IMR-90 (cell line): ENCODE results near the gene SLC2A11. TPM values are rescaled to one million over a fixed set of nuclear protein-coding genes. Genes with fewer than 3 reads are reported as not detected.

Experiments
- ATAC-seq: fragments of 200-7000 bp; cut with Tn5 transposase; 2 replicates; pipeline ENCODE4 v1.9.1; 2020; ENCODE audit warnings: low read depth, mild to moderate bottlenecking, moderate library complexity
- BruUV-seq: library from RNA; stranded (reverse); fragments of 400-500 nt; replicated peaks from 2 replicates; lab custom pipeline; 2021; lab: Mats Ljungman, UMichigan
- CTCF ChIA-PET: fragments of 300-600 bp; formaldehyde crosslinking; extraction: SDS; loops from one replicate; lab custom pipeline; 2021; ENCODE audit warnings: antibody characterized with exemption; lab: Yijun Ruan, JAX
- POLR2A ChIA-PET: fragments of 300-600 bp; sonication (Branson Sonifier 250); formaldehyde crosslinking; loops from one replicate; lab custom pipeline; 2022; ENCODE audit warnings: antibody characterized with exemption; ENCODE audit not compliant: unreplicated experiment; lab: Charles Lee
- DNase-seq: peaks from one replicate; pipeline ENCODE4 v3.0.0; 2013
- H2AFZ ChIP-seq: replicated peaks from 2 replicates; pipeline ENCODE3; 2013; ENCODE audit warnings: low read length, mild to moderate bottlenecking; ENCODE audit not compliant: poor library complexity
- H2AK5ac ChIP-seq: 2 replicates; pipeline ENCODE4 v1.6.1; 2013; ENCODE audit warnings: low read depth, low read length, inconsistent platforms
- H2AK9ac ChIP-seq: replicated peaks from 2 replicates; pipeline ENCODE3; 2013; ENCODE audit warnings: mild to moderate bottlenecking, low read depth, low read length, moderate library complexity; ENCODE audit not compliant: poor library complexity
- H2BK120ac ChIP-seq: 2 replicates; pipeline ENCODE4 v1.6.1; 2013; ENCODE audit warnings: low read depth, low read length, inconsistent platforms
- H2BK15ac ChIP-seq: 3 replicates; pipeline ENCODE4 v1.6.1; 2013; ENCODE audit warnings: low read depth, low read length, inconsistent platforms
- H2BK20ac ChIP-seq: 2 replicates; pipeline ENCODE4 v1.6.1; 2013; ENCODE audit warnings: low read depth, mild to moderate bottlenecking, inconsistent platforms, low read length, moderate library complexity
- H2BK5ac ChIP-seq: 2 replicates; pipeline ENCODE4 v1.6.1; 2013; ENCODE audit warnings: mild to moderate bottlenecking, low read depth, low read length, inconsistent platforms; ENCODE audit not compliant: poor library complexity, severe bottlenecking
- H3K14ac ChIP-seq: replicated peaks from 2 replicates; pipeline ENCODE4 v1.6.1; 2013; ENCODE audit warnings: low read depth, low read length, inconsistent platforms
- H3K18ac ChIP-seq: 2 replicates; pipeline ENCODE4 v1.6.1; 2013; ENCODE audit warnings: low read depth, low read length, control low read depth
- H3K23ac ChIP-seq: 2 replicates; pipeline ENCODE4 v1.6.1; 2013; ENCODE audit warnings: low read depth, low read length, inconsistent platforms
- H3K27ac ChIP-seq: 2 replicates; pipeline ENCODE4 v1.5.1; 2013; ENCODE audit warnings: mild to moderate bottlenecking, control low read depth, low read length; ENCODE audit not compliant: insufficient read depth
- H3K27me3 ChIP-seq: 2 replicates; pipeline ENCODE4 v1.6.1; 2013; ENCODE audit warnings: low read length; ENCODE audit not compliant: control insufficient read depth, insufficient read depth
- H3K36me3 ChIP-seq: 2 replicates; pipeline ENCODE4 v1.6.1; 2013; ENCODE audit warnings: low read length, mixed read lengths; ENCODE audit not compliant: control insufficient read depth, insufficient read depth
- H3K4ac ChIP-seq: 2 replicates; pipeline ENCODE4 v1.6.1; 2013; ENCODE audit warnings: low read depth, low read length, inconsistent platforms
- H3K4me1 ChIP-seq: 2 replicates; pipeline ENCODE4 v1.6.1; 2013; ENCODE audit warnings: low read length, mixed read lengths; ENCODE audit not compliant: control insufficient read depth, insufficient read depth
- H3K4me2 ChIP-seq: 2 replicates; pipeline ENCODE4 v1.6.1; 2013; ENCODE audit warnings: low read depth, mild to moderate bottlenecking, control low read depth, low read length, moderate library complexity
- H3K4me3 ChIP-seq: 2 replicates; pipeline ENCODE4 v1.5.1; 2013; ENCODE audit warnings: low read depth, mild to moderate bottlenecking, control low read depth, low read length, moderate library complexity; ENCODE audit not compliant: insufficient read depth
- H3K56ac ChIP-seq: 2 replicates; pipeline ENCODE4 v1.6.1; 2013; ENCODE audit warnings: low read length, inconsistent platforms; ENCODE audit not compliant: insufficient read depth; ENCODE audit errors: extremely low read depth
- H3K79me1 ChIP-seq, 2 experiments: 2 replicates each; pipeline ENCODE4 v1.6.1; 2013; ENCODE audit warnings: low read length in 2 of 2, inconsistent platforms in 1 of 2, low read depth in 1 of 2
- H3K9ac ChIP-seq: 2 replicates; pipeline ENCODE4 v1.6.1; 2013; ENCODE audit warnings: low read depth, low read length, control low read depth
- H3K9me1 ChIP-seq: 2 replicates; pipeline ENCODE4 v1.6.1; 2013; ENCODE audit warnings: low read length, inconsistent platforms; ENCODE audit not compliant: insufficient read depth
- H3K9me3 ChIP-seq: 2 replicates; pipeline ENCODE4 v1.6.1; 2013; ENCODE audit warnings: low read length; ENCODE audit not compliant: control insufficient read depth, insufficient read depth
- H4K20me1 ChIP-seq: 2 replicates; pipeline ENCODE4 v1.6.1; 2013; ENCODE audit warnings: low read length, inconsistent platforms; ENCODE audit not compliant: insufficient read depth
- H4K5ac ChIP-seq: 2 replicates; pipeline ENCODE4 v1.6.1; 2013; ENCODE audit warnings: mild to moderate bottlenecking, low read depth, low read length, control low read depth
- H4K8ac ChIP-seq, 2 experiments: 2 replicates each; pipeline ENCODE4 v1.6.1; 2013; ENCODE audit warnings: low read depth in 2 of 2, low read length in 2 of 2, control low read depth in 1 of 2, inconsistent platforms in 1 of 2
- H4K91ac ChIP-seq: 2 replicates; pipeline ENCODE4 v1.6.1; 2013; ENCODE audit warnings: low read depth, low read length, inconsistent platforms; ENCODE audit not compliant: insufficient read depth
- CEBPB ChIP-seq: IDR thresholded peaks from 2 replicates; pipeline ENCODE4 v1.6.1; 2012; ENCODE audit warnings: low read depth, low read length, improper control_type of control experiment
- MAZ ChIP-seq: IDR thresholded peaks from 2 replicates; pipeline ENCODE4 v1.6.1; 2012; ENCODE audit warnings: low read depth, mild to moderate bottlenecking, low read length, improper control_type of control experiment, moderate library complexity, borderline replicate concordance
- NFE2L2 ChIP-seq: fragments of 150-350 bp; IDR thresholded peaks from 2 replicates; pipeline ENCODE4 v1.6.1; 2016; ENCODE audit warnings: low read depth, mild to moderate bottlenecking, low read length
- POLR2A ChIP-seq: IDR thresholded peaks from 2 replicates; pipeline ENCODE4 v1.6.1; 2012; ENCODE audit warnings: mild to moderate bottlenecking, low read depth, low read length
- RAD21 ChIP-seq: IDR thresholded peaks from 2 replicates; pipeline ENCODE4 v1.6.1; 2012; ENCODE audit warnings: low read length, improper control_type of control experiment
- RCOR1 ChIP-seq: IDR thresholded peaks from 2 replicates; pipeline ENCODE4 v1.6.1; 2012; ENCODE audit warnings: mild to moderate bottlenecking, low read length, improper control_type of control experiment; ENCODE audit not compliant: insufficient replicate concordance
- SMC3 ChIP-seq: fragments of 150-350 bp; IDR thresholded peaks from 2 replicates; pipeline ENCODE4 v1.6.1; 2016; ENCODE audit warnings: low read depth, mild to moderate bottlenecking, antibody characterized with exemption, low read length, moderate library complexity
- WGBS, 2 experiments: methylation state at CpG; one replicate each; pipeline versions ENCODE4 v1.1.5 to v1.1.7; 2013; ENCODE audit warnings: missing lambda C conversion rate in 2 of 2; ENCODE audit not compliant: insufficient read length in 1 of 2; ENCODE audit errors: extremely low coverage in 2 of 2; 5-methylcytosine and 5-hydroxymethylcytosine counted together
- dilution Hi-C: fragments of 300-500 bp; cut with HindIII; formaldehyde crosslinking; loops from one replicate; pipeline ENCODE4 v1.14.3; 2018; ENCODE audit warnings: low sequenced_read_pairs; ENCODE audit not compliant: unreplicated experiment
- in situ Hi-C: fragments of 300-500 bp; cut with MboI; formaldehyde crosslinking; loops from 3 replicates; pipeline ENCODE4 v1.14.3; 2019; ENCODE audit warnings: low sequenced_read_pairs, inconsistent platforms, mixed read lengths
- intact Hi-C: fragments of 100-400 bp; cut with micrococcal nuclease; formaldehyde crosslinking; loops from 2 replicates; pipeline ENCODE4 v1.10.0; 2022
- polyA plus RNA-seq, 3 experiments: library from polyadenylated mRNA; depleted of rRNA; stranded (reverse); fragments of >200 nt; gene quantifications; 2 replicates each; pipeline ENCODE4 v1.2.3, GENCODE V29; 2012; ENCODE audit warnings: low replicate concordance in 1 of 3
- total RNA-seq: library from RNA; depleted of rRNA; stranded (reverse); fragments of >200 nt; gene quantifications from 2 replicates; pipeline ENCODE4 v1.2.3, GENCODE V29; 2012

SLC2A11 gene
- total and polyA plus RNA-seq, 2 of the 4 experiments (the other 2 are of a cell fraction) = 3.2 to 8.7 TPM

DNA sequence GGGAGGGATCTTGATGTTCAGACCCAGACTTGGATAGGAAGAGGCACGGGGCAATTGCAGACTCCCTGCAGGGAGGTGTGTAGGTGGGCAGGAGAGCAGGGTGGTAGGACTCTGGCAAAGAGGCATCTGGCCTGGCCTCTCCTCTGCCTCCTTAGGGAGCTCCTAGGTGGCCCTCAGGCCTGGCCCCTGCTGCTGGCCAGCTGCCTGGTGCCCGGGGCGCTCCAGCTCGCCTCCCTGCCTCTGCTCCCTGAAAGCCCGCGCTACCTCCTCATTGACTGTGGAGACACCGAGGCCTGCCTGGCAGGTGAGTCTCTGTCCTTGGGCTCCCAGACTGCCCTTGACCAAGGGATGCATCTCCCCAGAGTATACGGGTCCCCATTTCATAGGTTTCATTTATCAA is 19.9 kb downstream of the SLC2A11 start:
- POLR2A ChIA-PET = no interaction called here
- BruUV-seq = no TSS peak
- no peak overlapping the region for H2AK9ac ChIP-seq
- H4K20me1 ChIP-seq = no peaks in the 10 kb centered on the region
- H3K23ac ChIP-seq = no peak overlapping the region
- no peak overlapping the region for H3K9ac ChIP-seq
- no peak overlapping the region for H3K4me2 ChIP-seq
- H3K79me1 ChIP-seq = no peaks in the 10 kb centered on the region
- no peak for DNase-seq
- no peak overlapping the region for H3K56ac ChIP-seq
- H3K27ac ChIP-seq = no peak overlapping the region
- in situ Hi-C loops (loop anchor here (5.0 kb wide), 1 partner anchor 60 kb away; no protein-coding TSS in a partner anchor), intact Hi-C loops (no loop called here), dilution Hi-C loops (no loop called here)
- no peak overlapping the region for H3K18ac ChIP-seq
- H2BK20ac ChIP-seq = no peak overlapping the region
- H3K4me3 ChIP-seq = no peak overlapping the region
- no peak overlapping the region for H3K14ac ChIP-seq
- no peak overlapping the region for H2BK120ac ChIP-seq
- H2AFZ ChIP-seq = no peak overlapping the region
- no peak overlapping the region for H2BK5ac ChIP-seq
- H2AK5ac ChIP-seq = no peak overlapping the region
- peaks cover under 1% of the 10 kb centered on the region for H3K36me3 ChIP-seq
- H3K4me1 ChIP-seq = no peaks in the 10 kb centered on the region
- no peak for ATAC-seq
- no peaks in the 10 kb centered on the region for H3K27me3 ChIP-seq
- H4K8ac ChIP-seq = no peak overlapping the region
- 86% methylated on average over 1 of the region's 8 CpGs; no CpG with 5 or more reads in 1 of the 2 experiments for WGBS, 2 experiments
- no peak overlapping the region for H2BK15ac ChIP-seq
- no peak overlapping the region for H4K91ac ChIP-seq
- H3K9me1 ChIP-seq = peaks cover 8% of the 10 kb centered on the region; the same call in 1 of the 2 replicates
- H4K5ac ChIP-seq = no peak overlapping the region
- no peaks in the 10 kb centered on the region for H3K9me3 ChIP-seq
- no peak overlapping the region for H3K4ac ChIP-seq
- TF ChIP-seq SMC3 = no peak
- TF ChIP-seq POLR2A = no peak
- TF ChIP-seq NFE2L2 = no peak
- TF ChIP-seq RAD21 = no peak
- TF ChIP-seq MAZ = no peak
- no peak for TF ChIP-seq CEBPB
- TF ChIP-seq RCOR1 = no peak
- CTCF ChIA-PET = no interaction called here
